ENCODE data around the gene ARHGAP30.
A peak's percentile ranks its signal among the peaks of the same experiment; 100 is the strongest.

DNA sequence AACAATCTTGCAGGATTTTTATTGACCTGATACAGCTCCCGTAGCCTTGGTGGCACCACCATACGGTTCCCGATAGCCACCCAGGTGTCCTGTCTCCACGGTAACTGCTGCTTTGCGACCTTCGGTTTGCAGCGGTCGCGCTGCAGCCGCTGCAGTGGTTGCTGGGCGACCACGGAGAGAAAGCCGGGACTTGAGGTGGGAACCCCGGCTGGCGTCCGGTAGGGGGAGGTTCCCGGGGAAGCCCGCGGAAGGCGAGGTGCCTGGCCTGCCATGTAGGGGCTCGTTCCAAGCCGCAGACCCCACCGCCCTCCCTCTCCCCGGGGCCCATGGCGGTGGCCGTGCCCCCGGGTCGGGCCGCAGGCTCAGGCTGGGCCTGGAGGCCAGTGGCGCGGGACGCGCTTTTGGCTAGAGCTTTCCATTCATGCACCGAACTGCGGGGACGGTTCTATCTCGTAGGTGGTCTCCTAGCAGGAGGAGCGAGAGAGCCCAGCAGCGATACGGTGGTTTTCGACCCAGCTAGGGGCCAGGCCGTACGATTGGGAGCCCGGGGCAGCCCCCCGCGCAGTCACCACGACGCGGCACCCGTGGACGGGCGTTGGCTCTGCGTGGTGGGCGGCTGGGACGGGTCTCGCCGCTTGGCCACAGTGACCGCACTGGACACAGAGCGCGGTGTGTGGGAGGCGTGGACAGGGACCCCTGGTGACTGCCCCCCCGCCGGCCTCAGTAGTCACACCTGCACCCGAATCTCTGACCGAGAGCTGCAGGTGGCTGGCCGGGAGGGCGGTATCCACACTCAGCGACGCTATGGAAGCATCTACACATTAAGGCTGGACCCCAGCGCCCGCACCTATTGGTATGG is 28.7 kb upstream of the ARHGAP30 start, which contains the start of gene KLHDC9:
- TF ChIP-seq, protein P1, sequence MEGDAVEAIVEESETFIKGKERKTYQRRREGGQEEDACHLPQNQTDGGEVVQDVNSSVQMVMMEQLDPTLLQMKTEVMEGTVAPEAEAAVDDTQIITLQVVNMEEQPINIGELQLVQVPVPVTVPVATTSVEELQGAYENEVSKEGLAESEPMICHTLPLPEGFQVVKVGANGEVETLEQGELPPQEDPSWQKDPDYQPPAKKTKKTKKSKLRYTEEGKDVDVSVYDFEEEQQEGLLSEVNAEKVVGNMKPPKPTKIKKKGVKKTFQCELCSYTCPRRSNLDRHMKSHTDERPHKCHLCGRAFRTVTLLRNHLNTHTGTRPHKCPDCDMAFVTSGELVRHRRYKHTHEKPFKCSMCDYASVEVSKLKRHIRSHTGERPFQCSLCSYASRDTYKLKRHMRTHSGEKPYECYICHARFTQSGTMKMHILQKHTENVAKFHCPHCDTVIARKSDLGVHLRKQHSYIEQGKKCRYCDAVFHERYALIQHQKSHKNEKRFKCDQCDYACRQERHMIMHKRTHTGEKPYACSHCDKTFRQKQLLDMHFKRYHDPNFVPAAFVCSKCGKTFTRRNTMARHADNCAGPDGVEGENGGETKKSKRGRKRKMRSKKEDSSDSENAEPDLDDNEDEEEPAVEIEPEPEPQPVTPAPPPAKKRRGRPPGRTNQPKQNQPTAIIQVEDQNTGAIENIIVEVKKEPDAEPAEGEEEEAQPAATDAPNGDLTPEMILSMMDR (conservative IDR thresholded peaks at IDR 0.05) = no peak
- peak; percentile 84 for TF ChIP-seq ZFX (IDR thresholded peaks at IDR 0.05)
